ENCODE results near the gene TRAPPC14. TPM values are rescaled to one million over a fixed set of nuclear protein-coding genes. Genes with fewer than 3 reads are reported as not detected.

Gene TRAPPC14
- polyA plus RNA-seq, 4 donors = 20.2 to 24.5 (median 21.3) TPM

GRCh38 chr7:100126931-100127865 is 31.3 kb downstream of the TRAPPC14 start, which contains the start of gene MBLAC1:
Gene MBLAC1 (plus strand): TSS chr7:100126967. CDS start chr7:100127396, 429 bp downstream.
- peak; percentile 92 to 95 (median 94) for DNase-seq (ENCODE audit: low read depth in 4 of 4, low spot score in 3 of 4)

- no peak for DNase-seq (ENCODE audit: low read depth in 4 of 4, low spot score in 3 of 4)
Measured at GRCh38 chr7:100126239-100126930, 32.1 kb downstream of the TRAPPC14 start.

- no peak for DNase-seq (ENCODE audit: low read depth in 4 of 4, low spot score in 3 of 4)
Measured at GRCh38 chr7:100124301-100125230, 34.0 kb downstream of the TRAPPC14 start.

- no peak for DNase-seq (ENCODE audit: low read depth in 4 of 4, low spot score in 3 of 4)
Measured at GRCh38 chr7:100122568-100122967, 36.0 kb downstream of the TRAPPC14 start.

GRCh38 chr7:100122067-100122466 is 36.5 kb downstream of the TRAPPC14 start:
- no peak for DNase-seq (ENCODE audit: low read depth in 4 of 4, low spot score in 3 of 4)

- no peak for DNase-seq (ENCODE audit: low read depth in 4 of 4, low spot score in 3 of 4)
Measured at GRCh38 chr7:100120733-100121036, 37.8 kb downstream of the TRAPPC14 start.

- DNase-seq (ENCODE audit: low read depth in 4 of 4, low spot score in 3 of 4) = no peak
Measured at GRCh38 chr7:100119970-100120732, 38.4 kb downstream of the TRAPPC14 start.

- peak; percentile 91 to 95 (median 94) for DNase-seq (ENCODE audit: low read depth in 4 of 4, low spot score in 3 of 4)
Measured at GRCh38 chr7:100119072-100119969, 39.2 kb downstream of the TRAPPC14 start, which contains the start of the genes CNPY4 and TAF6. Gene CNPY4 (plus strand): TSS chr7:100119634. CDS start chr7:100119745, 111 bp downstream. Gene TAF6 (minus strand): TSS chr7:100119358. CDS start chr7:100114209, 5,149 bp downstream.

- no peak for DNase-seq (ENCODE audit: low read depth in 4 of 4, low spot score in 3 of 4)
Measured at GRCh38 chr7:100118388-100119071, 40.0 kb downstream of the TRAPPC14 start.

GRCh38 chr7:100115026-100115425 is 43.5 kb downstream of the TRAPPC14 start:
- DNase-seq (ENCODE audit: low read depth in 4 of 4, low spot score in 3 of 4) = no peak

- DNase-seq (ENCODE audit: low read depth in 4 of 4, low spot score in 3 of 4) = no peak
Measured at GRCh38 chr7:100111914-100112313, 46.6 kb downstream of the TRAPPC14 start.

- no peak for DNase-seq (ENCODE audit: low read depth in 4 of 4, low spot score in 3 of 4)
Measured at GRCh38 chr7:100111156-100111555, 47.4 kb downstream of the TRAPPC14 start.

GRCh38 chr7:100109521-100110163 is 48.9 kb downstream of the TRAPPC14 start:
- no peak for DNase-seq (ENCODE audit: low read depth in 4 of 4, low spot score in 3 of 4)

- DNase-seq (ENCODE audit: low read depth in 4 of 4, low spot score in 3 of 4) = no peak
Measured at GRCh38 chr7:100107890-100108289, 50.6 kb downstream of the TRAPPC14 start.

- no peak for DNase-seq (ENCODE audit: low read depth in 4 of 4, low spot score in 3 of 4)
Measured at GRCh38 chr7:100107125-100107737, 51.3 kb downstream of the TRAPPC14 start.

- DNase-seq (ENCODE audit: low read depth in 4 of 4, low spot score in 3 of 4) = no peak
Measured at GRCh38 chr7:100106633-100107032, 51.9 kb downstream of the TRAPPC14 start.

- DNase-seq (ENCODE audit: low read depth in 4 of 4, low spot score in 3 of 4) = no peak
Measured at GRCh38 chr7:100105534-100105933, 53.0 kb downstream of the TRAPPC14 start.

Measured in right renal pelvis (tissue), 4 donors.